ENCODE measurements around the gene MEIS1.

Gene MEIS1

GRCh38 chr2:66601624-66602023 is 166.7 kb downstream of the MEIS1 start:
- no peak overlapping the region for H3K27ac ChIP-seq
- POLR2A ChIA-PET (ENCODE audit: low non-redundant PET): no interaction called here
- TF ChIP-seq CTCF (conservative IDR thresholded peaks at IDR 0.05; ENCODE audit: low read depth): no peak
- CTCF ChIA-PET: interaction anchor here (0.6 kb wide), 2 partner anchors 208 to 409 kb away, joined by 3 read pairs; no protein-coding TSS in a partner anchor
- DNase-seq (ENCODE audit: low spot score): no peak

DNA sequence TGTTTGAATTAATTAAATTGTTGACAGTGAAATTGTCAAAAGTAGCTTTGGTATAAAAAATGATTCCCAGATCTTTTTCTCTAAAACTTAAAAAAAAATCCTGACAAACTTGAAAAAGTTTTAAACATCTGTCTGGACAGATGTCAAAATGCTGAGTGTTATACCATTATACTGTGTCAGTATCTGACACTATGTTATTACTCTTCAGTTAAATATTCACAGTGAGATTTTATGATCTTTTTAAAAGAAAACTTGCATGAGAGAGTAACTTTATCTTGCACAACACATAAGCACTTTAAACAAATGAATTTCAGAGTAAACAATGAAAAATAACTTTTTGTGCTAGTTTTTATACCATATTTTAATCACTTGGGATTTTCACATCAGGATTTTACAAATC is 167.4 kb downstream of the MEIS1 start:
- H3K27ac ChIP-seq: no peak overlapping the region
- POLR2A ChIA-PET (ENCODE audit: low non-redundant PET): no interaction called here

GRCh38 chr2:66604326-66604725 is 169.4 kb downstream of the MEIS1 start:
- POLR2A ChIA-PET (ENCODE audit: low non-redundant PET): no interaction called here
- DNase-seq (ENCODE audit: low spot score): no peak
- CTCF ChIA-PET: interaction anchor here (0.7 kb wide), 1 partner anchor 1341 kb away, joined by 4 read pairs; no protein-coding TSS in a partner anchor
- TF ChIP-seq CTCF (conservative IDR thresholded peaks at IDR 0.05; ENCODE audit: low read depth): no peak
- H3K27ac ChIP-seq: no peak overlapping the region

More for the DNA sequence above, 167.4 kb downstream of the MEIS1 start:
- TF ChIP-seq CTCF (conservative IDR thresholded peaks at IDR 0.05; ENCODE audit: low read depth): no peak
- no peak for DNase-seq (ENCODE audit: low spot score)
- CTCF ChIA-PET: interaction anchor here (0.6 kb wide), 2 partner anchors 208 to 408 kb away, joined by 3 read pairs; no protein-coding TSS in a partner anchor

- no peak for TF ChIP-seq CTCF (conservative IDR thresholded peaks at IDR 0.05; ENCODE audit: low read depth)
- POLR2A ChIA-PET (ENCODE audit: low non-redundant PET): no interaction called here
- no peak for DNase-seq (ENCODE audit: low spot score)
- CTCF ChIA-PET: interaction anchor here (0.6 kb wide), 1 partner anchor 1161 kb away, joined by 4 read pairs; no protein-coding TSS in a partner anchor
- H3K27ac ChIP-seq: no peak overlapping the region
Observed at GRCh38 chr2:66604976-66605375, 170.1 kb downstream of the MEIS1 start.

GRCh38 chr2:66607152-66607551 is 172.2 kb downstream of the MEIS1 start:
- no peak overlapping the region; the same call in 1 of the 2 replicates for H3K27ac ChIP-seq
- TF ChIP-seq CTCF (conservative IDR thresholded peaks at IDR 0.05; ENCODE audit: low read depth): no peak
- no peak for DNase-seq (ENCODE audit: low spot score)
- ChIA-PET POLR2A (ENCODE audit: low non-redundant PET) (no interaction called here), CTCF (no interaction called here)

Measured in RWPE1 (cell line).